GM04504 (cell line): Measurements from ENCODE around the gene IFIT3.
A peak's percentile ranks its signal among the peaks of the same experiment; 100 is the strongest.
"Not testable (repeated sequence)": the region's sequence is repeated elsewhere in the genome, so short reads cannot be mapped to it uniquely, and the experiment has no call there.

Source experiments
- DNase-seq: peaks from one replicate; pipeline ENCODE4 v3.0.0-alpha.2; 2012; ENCODE audit warnings: low read depth

IFIT3 gene

DNA sequence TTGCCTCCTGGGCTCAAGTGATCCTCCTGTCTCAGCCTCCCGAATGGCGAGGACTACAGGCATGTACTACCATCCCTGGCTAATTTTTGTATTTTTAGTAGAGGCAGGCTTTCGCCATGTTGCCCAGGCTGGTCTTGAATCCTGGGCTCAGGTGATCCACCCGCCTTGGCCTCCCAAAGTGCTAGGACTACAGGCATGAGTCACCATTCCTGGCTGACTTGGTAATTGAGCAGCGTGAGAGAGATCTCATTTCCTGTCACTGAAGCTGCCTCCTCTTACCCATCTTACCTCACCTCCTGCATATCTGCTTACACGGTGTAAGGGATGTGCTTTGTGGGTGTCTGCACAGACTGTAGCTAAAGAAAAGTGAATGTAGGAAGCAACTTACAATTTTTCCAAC lies 9.7 kb downstream of the IFIT3 start:
- no peak for DNase-seq

GRCh38 chr10:89338713-89339112 lies 10.9 kb downstream of the IFIT3 start:
- no peak for DNase-seq

DNA sequence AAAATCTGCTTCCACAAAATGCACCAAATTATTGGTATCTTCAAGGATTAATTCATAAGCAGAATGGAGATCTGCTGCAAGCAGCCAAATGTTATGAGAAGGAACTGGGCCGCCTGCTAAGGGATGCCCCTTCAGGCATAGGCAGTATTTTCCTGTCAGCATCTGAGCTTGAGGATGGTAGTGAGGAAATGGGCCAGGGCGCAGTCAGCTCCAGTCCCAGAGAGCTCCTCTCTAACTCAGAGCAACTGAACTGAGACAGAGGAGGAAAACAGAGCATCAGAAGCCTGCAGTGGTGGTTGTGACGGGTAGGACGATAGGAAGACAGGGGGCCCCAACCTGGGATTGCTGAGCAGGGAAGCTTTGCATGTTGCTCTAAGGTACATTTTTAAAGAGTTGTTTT lies 12.1 kb downstream of the IFIT3 start:
- no peak for DNase-seq

DNA sequence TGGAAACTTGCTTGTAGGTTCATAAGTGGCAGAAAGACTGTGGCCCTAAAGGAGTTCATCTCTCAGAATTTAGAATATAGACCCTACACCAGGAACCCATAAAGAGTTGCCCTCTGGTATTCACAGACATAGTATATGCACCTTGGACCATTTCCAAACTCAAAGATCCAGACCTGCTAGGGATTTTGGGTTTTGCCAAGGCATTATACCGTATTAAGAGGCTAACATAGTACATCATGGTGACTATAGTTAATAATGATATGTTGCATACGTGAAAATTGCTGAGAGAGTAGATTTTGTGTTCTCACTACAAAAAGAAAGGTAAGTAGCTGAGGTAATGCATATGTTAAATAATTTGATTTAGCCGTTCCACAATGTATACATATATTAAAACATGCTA lies 13.9 kb downstream of the IFIT3 start:
- DNase-seq, result no peak

- peak; percentile 51 for DNase-seq
These were observed 14.6 kb downstream of the IFIT3 start for GRCh38 chr10:89342206-89342958.

DNA sequence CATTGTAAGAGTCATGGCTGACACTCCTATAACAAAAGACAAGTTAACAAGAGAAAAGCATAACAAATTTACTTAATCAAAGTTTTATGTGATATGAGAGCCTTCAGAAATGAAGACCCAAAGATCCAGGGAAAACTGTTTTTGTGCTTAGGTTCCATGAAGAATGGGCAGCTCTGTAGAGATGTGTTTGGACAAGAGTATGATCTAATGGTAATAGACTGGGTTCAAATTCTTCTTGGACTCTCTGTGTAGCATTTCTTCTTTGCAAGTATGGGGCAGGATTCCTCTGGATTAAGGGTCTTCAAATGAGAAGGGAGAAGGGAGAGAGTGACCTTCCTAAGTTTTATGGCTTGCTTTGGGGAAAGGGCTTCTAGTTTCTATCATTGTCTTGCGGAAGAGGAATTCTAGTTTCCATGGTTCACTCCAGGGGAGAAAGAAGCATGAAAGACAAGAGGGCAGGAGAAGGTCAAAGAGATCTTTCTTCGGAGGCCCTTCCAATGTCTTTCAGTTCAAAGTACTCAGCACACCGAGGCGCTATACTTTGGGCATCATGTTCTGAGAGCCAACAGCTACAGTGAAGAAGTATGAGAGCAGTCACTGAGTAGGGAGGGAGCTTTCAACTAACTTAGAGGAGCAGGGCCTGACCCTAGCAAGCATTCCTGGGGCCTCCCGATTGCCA lies 15.4 kb downstream of the IFIT3 start:
- DNase-seq, result no peak

DNA sequence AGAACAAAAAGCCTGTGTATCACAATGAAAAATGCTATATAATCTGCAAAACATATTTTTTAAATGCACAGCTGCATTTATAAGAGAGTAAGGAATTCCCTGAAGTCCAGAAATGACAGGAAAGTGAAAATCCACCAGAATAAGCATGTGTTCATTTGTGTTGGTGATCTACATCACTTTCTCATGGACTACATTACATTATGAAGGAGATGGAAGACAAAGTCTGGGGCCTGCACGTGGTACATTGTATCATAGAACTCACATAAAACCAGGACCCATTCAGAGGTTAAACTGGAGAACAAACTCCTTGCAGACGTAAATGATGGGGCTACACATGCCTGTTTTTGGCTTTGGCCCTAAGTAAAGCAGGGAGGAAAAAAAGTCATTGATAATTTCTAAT lies 16.4 kb downstream of the IFIT3 start:
- no peak for DNase-seq

DNA sequence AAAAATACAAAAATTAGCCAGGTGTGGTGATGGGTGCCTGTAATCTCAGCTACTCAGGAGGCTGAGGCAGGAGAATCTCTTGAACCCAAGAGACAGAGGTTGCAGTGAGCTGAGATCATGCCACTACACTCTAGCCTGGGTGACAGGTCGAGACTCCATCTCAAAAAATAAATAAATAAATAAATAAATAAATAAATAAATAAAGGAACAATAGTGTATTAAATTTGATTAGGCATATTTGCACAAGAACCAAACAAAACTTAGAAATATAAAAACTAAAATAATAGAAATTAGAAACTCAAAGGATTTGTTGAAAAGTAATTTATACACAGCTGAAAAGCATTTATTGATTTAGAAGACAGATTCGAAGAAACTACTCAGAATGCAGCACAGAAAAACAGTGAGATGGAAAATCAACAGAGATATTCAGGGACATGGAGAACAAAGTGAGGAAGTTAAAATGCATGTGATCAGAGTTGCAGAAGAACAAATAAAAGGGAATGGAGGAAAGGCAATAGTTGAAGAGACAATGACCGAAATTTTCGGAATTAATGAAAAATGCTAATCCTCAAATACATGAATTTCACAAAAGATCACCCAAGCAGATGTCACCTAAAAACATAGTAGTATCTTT lies 17.7 kb downstream of the IFIT3 start:
- DNase-seq, result no peak

DNA sequence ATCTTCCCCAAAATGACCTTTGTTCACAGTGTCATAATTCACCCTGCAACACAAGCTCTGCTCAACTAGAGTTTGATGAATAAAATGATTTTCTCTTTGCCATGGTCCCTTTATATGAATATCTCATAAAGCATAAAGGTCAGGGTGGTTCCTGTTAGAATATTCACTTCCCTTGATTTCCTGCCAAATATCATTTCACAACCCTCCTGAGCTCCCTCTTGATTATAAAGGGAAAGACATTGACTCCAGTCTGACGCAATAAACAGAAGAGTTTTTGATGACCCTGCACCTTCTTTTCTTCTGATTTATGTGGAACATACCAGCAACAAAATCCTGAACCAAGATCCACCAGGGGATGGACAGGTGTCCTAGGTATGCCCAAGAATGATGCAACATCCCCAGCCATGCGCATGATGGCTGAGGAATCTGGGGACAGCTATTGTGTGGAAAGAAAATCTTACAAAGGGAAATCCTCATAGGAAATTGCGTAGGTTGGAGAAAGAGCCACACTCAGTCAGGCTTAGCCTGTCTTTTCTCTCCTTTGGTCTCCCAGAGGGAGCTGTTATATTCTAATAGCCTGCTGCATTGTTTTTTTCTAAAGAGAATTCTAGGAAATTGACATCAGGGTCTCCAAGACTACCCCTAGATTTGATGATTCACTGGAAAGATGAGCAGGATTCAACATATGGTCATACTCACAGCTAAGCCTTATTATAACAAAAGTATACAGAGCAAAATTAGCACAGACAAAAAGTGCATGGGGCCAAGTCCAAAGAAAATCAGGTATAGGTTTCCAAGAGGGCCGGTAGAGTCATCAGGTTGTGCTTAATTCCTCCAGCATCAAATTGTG lies 18.8 kb downstream of the IFIT3 start:
- no peak for DNase-seq

- no peak for DNase-seq
These were observed 20.1 kb downstream of the IFIT3 start for GRCh38 chr10:89347701-89348457.

DNA sequence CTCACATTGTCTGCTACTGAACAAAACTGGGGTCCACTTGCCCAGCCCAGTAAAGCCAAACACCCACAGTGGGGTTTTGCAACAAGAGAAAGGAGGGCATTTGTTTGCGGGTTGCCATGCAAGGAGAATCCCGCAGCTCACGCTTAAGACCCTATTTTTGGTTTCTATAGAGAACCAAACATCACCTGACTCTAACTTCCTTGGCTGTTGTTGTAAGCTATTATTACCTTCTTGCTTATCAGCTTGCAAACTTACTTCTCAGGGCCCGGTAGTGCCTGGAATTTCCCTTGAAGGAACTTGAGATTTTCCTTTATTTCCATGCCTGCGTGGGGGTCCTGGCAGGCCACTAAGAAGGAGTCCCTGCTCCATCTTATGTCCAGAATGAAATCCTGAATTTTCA lies 20.7 kb downstream of the IFIT3 start:
- DNase-seq, result no peak

- DNase-seq, result no peak
These were observed 21.2 kb downstream of the IFIT3 start for GRCh38 chr10:89348975-89349374.

- DNase-seq, result not testable (repeated sequence)
These were observed 23.0 kb downstream of the IFIT3 start for GRCh38 chr10:89350631-89351315.

DNA sequence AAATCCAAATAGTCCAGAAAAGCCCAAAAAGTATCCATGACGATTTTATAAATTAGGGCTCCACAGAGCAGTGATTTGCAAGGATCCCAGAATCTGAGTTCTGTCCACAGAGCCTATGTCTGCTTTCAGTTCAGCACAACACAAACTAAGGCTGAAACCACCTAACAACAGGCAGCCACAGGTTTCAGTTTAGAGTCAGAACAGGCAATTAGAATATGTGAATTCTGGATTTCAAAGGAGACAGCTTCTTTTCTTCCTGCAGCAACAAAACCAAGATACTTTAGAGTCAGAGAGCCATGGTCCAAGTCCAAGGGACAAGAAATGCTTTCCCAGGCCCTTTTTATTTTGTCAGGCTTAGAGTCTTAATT lies 23.6 kb downstream of the IFIT3 start:
- no peak for DNase-seq

GRCh38 chr10:89351780-89352597 lies 24.2 kb downstream of the IFIT3 start:
- peak; percentile 99 for DNase-seq

- DNase-seq, result no peak
These were observed 25.0 kb downstream of the IFIT3 start for GRCh38 chr10:89352802-89353201.

GRCh38 chr10:89355394-89355931 lies 27.7 kb downstream of the IFIT3 start:
- peak; percentile 56 for DNase-seq

DNA sequence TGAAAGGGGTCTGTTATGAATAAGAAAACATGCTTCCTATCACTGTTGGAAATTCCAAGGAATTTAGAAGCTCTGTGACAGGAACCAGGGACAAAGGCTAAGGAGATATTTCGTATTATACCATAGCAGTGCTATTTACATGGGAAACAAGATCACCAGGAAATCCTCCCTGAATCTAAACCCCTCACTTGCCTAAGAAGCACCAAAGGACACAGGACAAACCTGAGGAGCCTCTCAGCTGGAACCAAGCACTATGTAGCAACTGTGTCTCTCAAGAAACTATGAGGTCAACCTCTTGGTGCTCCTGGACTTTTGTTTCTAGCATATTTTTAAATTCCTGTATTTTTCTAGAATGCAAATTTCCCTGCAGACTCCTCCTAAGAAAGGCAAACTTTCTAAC lies 29.3 kb downstream of the IFIT3 start:
- no peak for DNase-seq

DNA sequence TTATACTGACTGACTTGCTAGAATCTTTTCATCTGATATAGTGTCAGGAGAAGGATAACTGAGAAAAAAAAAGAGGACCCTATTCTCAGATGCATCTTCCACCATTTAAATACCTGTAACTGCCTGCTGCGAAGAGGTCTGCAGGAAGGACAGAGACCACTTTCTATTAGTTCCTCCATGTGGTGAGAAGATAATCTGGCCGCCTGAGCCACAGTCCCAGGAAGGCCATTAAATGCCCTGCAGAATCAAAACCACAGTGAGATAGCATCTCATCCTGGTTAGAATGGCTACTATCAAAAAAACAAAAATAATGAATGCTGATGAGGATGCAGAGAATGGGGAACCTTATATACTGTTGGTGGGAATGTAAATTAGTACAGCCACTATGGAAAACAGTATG lies 30.2 kb downstream of the IFIT3 start:
- no peak for DNase-seq

DNA sequence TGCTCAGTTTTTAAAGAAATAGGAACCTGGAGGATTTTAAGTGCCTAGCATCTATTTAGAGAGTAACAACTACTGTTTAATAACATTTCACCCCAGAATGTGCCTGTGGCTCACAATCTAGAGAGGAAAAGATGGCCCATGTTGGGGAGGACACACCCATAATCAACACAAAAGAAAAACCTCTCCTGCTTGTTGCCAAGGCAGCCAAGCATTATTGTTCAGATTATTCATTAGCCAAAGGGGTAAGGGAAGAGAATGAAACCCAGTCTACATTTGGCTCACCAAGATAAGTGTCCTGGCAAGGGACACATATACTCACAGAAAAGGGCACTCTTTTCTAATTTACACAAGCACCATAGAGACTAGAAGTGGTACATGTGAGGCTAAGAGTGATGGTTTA lies 32.4 kb downstream of the IFIT3 start:
- DNase-seq, result no peak
